Stimulated activated CD8-positive, alpha-beta memory T cell treated with anti-CD3 and anti-CD28 coated beads, Interleukin-12 subunit alpha, Interleukin-12 subunit beta, amount 100 ng/mL, for 24 hours (primary cell): ENCODE data around the gene CARMIL1.

Source experiments
- DNase-seq: peaks from one replicate; pipeline ENCODE4 v3.0.0-alpha.2; 2020; ENCODE audit errors: extremely low read depth

The CARMIL1 gene

GRCh38 chr6:25649611-25650010 lies 370.4 kb downstream of the CARMIL1 start:
- no peak for DNase-seq

- no peak for DNase-seq
These were observed 372.9 kb downstream of the CARMIL1 start, which contains the start of gene SCGN for GRCh38 chr6:25652007-25652515. Gene SCGN (plus strand): TSS chr6:25652215. CDS start chr6:25652404, 189 bp downstream.

GRCh38 chr6:25655723-25656122 lies 376.5 kb downstream of the CARMIL1 start:
- DNase-seq = no peak

- DNase-seq = no peak
These were observed 380.6 kb downstream of the CARMIL1 start for GRCh38 chr6:25659633-25660368.

GRCh38 chr6:25660512-25660911 lies 381.3 kb downstream of the CARMIL1 start:
- no peak for DNase-seq

- DNase-seq = no peak
These were observed 382.1 kb downstream of the CARMIL1 start for GRCh38 chr6:25661129-25661779.

GRCh38 chr6:25665455-25665854 lies 386.3 kb downstream of the CARMIL1 start:
- no peak for DNase-seq

- DNase-seq = no peak
These were observed 390.2 kb downstream of the CARMIL1 start for GRCh38 chr6:25669413-25669812.
